Activated T-cell treated with anti-CD3 and anti-CD28 coated beads, Interleukin-2, amount 50 U/mL, for 48 hours (primary cell): ENCODE data around the gene DNAH6.
"Not testable (repeated sequence)": the region's sequence is repeated elsewhere in the genome, so short reads cannot be mapped to it uniquely, and the experiment has no call there.

Experiments used
- DNase-seq, 2 experiments: peaks; one replicate each; pipeline ENCODE4 v3.0.0-alpha.2; 2020

The DNAH6 gene

GRCh38 chr2:84515788-84516187 is 510 bp upstream of the DNAH6 start:
- DNase-seq, result no peak

GRCh38 chr2:84519332-84519957 is 3.1 kb downstream of the DNAH6 start:
- DNase-seq, result no peak

GRCh38 chr2:84526562-84526961 is 10.3 kb downstream of the DNAH6 start:
- no peak for DNase-seq

- no peak for DNase-seq
Measured at GRCh38 chr2:84527137-84528129, 11.1 kb downstream of the DNAH6 start.

- DNase-seq, result no peak
Measured at GRCh38 chr2:84532291-84532690, 16.0 kb downstream of the DNAH6 start.

DNA sequence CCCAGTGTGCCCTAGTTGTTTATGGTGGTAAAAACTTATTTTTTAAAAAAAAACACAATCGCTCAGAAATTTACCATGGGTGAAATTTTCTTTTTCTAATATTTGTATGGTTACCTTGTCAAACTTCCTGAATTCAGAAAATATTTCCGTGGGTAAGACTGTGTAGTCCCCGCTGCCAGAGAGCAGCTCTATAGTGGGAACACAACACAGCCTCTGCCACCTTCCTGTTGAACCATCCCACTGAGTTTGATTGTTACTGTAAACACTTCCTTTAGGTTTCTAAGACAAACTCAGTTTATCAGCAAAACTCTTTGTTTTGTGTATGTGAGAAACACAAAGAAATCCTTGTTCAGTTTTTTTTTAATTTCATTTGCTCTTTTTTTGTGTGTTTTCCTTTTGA is 17.9 kb downstream of the DNAH6 start:
- no peak for DNase-seq

- DNase-seq, result no peak
Measured at GRCh38 chr2:84537251-84537650, 21.0 kb downstream of the DNAH6 start.

GRCh38 chr2:84539729-84540128 is 23.4 kb downstream of the DNAH6 start:
- no peak for DNase-seq

GRCh38 chr2:84545005-84545404 is 28.7 kb downstream of the DNAH6 start:
- no peak for DNase-seq

- DNase-seq, result no peak
Measured at GRCh38 chr2:84546551-84546950, 30.3 kb downstream of the DNAH6 start.

GRCh38 chr2:84548303-84548702 is 32.0 kb downstream of the DNAH6 start:
- DNase-seq, result no peak

GRCh38 chr2:84550916-84551315 is 34.6 kb downstream of the DNAH6 start:
- DNase-seq, result no peak

- DNase-seq, result not testable (repeated sequence)
Measured at GRCh38 chr2:84551526-84551925, 35.2 kb downstream of the DNAH6 start.

DNA sequence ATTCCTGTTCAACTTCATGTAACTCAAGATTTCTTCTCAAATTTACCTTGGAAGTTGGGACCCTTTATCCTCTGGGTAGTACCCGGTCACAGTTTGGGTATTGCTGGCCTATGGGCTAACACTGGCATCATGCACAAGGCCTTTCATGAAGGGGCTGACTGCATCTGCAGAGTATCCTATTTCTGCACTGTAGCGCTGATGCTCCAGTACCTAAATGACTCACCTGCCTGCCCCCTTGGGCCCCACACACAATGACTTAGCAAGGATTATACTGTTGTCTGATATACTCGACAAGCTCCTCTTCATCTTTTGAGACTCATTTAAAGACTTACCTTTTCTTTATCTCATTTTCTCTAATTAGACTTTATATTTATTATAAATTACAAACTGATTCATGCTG is 39.9 kb downstream of the DNAH6 start:
- peak in 1 of 2 experiments; percentile 23 for DNase-seq

DNA sequence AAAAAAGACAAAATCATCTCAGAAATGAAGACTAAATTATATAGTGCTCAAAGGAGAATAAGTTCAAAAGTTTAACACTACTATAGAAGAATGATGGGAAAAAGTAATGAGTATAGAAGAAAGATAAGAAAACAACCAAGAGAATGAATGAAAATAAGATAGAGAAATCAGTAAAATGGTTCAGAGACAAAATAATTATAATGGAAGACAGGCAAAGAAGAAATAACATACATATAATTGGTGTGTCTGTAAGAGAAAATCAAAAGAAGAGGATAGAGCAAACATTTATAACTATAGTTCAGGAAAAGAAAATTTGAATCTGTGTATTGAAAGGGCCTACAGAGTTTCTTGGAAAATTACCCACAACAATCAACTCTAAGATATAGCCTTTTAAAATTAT is 43.5 kb downstream of the DNAH6 start:
- no peak for DNase-seq

- DNase-seq, result no peak
Measured at GRCh38 chr2:84579661-84580060, 63.4 kb downstream of the DNAH6 start.

GRCh38 chr2:84603911-84604310 is 87.6 kb downstream of the DNAH6 start:
- DNase-seq, result no peak

- DNase-seq, result no peak
Measured at GRCh38 chr2:84613082-84613481, 96.8 kb downstream of the DNAH6 start.

GRCh38 chr2:84619794-84620371 is 103.6 kb downstream of the DNAH6 start:
- DNase-seq, result no peak

DNA sequence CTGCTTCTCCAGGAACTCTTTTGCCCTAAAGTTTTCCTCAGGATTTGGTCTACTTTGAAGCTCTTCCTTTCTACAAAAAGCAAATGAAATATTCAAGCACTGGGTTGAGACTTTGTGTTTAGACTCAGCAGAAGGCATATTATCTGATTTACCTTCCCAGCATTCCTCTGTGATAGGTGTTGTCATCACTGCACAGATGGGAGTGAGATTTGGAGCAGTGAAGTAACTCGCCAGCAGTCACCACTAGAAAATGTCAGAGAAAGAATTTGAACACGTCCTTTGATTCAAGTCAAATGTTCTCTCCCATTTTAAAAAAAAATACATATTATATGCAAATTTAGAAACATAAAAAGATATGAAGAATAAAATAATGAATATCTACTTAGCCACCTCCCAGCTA is 112.2 kb downstream of the DNAH6 start:
- DNase-seq, result no peak

GRCh38 chr2:84629550-84629949 is 113.3 kb downstream of the DNAH6 start:
- DNase-seq, result no peak

- no peak for DNase-seq
Measured at GRCh38 chr2:84631047-84631446, 114.7 kb downstream of the DNAH6 start.

DNA sequence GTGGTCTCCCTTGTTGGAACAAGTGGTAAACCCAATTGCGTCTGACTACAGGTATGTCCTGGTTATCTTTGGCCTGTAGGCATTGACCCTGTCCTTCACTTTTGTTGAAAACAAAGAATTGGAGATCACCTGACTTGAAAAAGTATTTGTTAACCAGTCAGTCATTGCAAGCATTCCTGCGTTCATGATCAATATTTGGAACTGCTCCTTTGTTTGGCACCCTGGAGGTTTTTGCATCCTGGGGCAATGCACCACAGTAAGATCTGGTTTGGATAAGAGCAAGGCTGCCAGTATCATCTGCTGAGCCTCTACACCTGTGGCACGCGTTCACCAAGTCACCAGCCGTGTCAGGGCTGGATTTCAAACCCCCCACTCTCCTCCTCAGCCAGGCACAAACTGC is 115.7 kb downstream of the DNAH6 start:
- no peak for DNase-seq
